ENCODE data around the gene SDS.

DNA sequence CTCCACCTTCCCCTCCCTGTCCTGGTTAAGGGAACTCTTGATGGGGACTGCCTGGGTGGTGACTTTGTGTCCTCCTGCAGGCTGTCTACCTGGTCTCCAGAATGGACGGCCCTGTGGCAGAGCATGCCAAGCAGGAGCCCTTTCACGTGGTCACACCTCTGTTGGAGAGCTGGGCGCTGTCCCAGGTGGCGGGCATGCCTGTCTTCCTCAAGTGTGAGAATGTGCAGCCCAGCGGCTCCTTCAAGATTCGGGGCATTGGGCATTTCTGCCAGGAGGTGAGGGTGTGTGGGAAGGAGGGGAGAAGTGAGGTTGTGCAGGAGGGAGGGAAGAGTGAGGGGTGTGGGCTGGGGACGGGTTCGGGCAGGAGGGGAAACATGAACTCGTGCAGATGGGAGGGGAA, 24.2 kb upstream of the SDS start:
- TF ChIP-seq, protein P1, sequence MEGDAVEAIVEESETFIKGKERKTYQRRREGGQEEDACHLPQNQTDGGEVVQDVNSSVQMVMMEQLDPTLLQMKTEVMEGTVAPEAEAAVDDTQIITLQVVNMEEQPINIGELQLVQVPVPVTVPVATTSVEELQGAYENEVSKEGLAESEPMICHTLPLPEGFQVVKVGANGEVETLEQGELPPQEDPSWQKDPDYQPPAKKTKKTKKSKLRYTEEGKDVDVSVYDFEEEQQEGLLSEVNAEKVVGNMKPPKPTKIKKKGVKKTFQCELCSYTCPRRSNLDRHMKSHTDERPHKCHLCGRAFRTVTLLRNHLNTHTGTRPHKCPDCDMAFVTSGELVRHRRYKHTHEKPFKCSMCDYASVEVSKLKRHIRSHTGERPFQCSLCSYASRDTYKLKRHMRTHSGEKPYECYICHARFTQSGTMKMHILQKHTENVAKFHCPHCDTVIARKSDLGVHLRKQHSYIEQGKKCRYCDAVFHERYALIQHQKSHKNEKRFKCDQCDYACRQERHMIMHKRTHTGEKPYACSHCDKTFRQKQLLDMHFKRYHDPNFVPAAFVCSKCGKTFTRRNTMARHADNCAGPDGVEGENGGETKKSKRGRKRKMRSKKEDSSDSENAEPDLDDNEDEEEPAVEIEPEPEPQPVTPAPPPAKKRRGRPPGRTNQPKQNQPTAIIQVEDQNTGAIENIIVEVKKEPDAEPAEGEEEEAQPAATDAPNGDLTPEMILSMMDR (IDR thresholded peaks at IDR 0.05): no peak
- no peak for TF ChIP-seq POLR2A (IDR thresholded peaks at IDR 0.05)
